K562 (cell line): Measurements from ENCODE around the gene DAP. TPM values are rescaled to one million over a fixed set of nuclear protein-coding genes. Genes with fewer than 3 reads are reported as not detected.

ENCODE experiments used
- ETV5 ChIP-seq: sonication (generic); formaldehyde crosslinking; IDR thresholded peaks from 2 replicates; pipeline ENCODE4 v1.4.0; 2020; ENCODE audit warnings: low read depth, mild to moderate bottlenecking, missing genetic modification reagents
- NONO ChIP-seq, 2 experiments: fragments of 200-400 bp in 1 of 2; fragments of 450-650 bp in 1 of 2; formaldehyde crosslinking in 1 of 2; IDR thresholded peaks; 2 replicates each; pipeline ENCODE4 v1.6.1; 2017; ENCODE audit warnings: low read depth in 2 of 2, mild to moderate bottlenecking in 2 of 2, moderate library complexity in 2 of 2, low read length in 1 of 2
- POLR2B ChIP-seq: fragments of 450-650 bp; IDR thresholded peaks from 2 replicates; pipeline ENCODE4 v1.6.1; 2018; ENCODE audit warnings: low read depth; ENCODE audit not compliant: partially characterized antibody
- POLR3A ChIP-seq: IDR thresholded peaks from 2 replicates; pipeline ENCODE4 v1.6.1; 2011; ENCODE audit warnings: borderline replicate concordance, mild to moderate bottlenecking, moderate library complexity; ENCODE audit not compliant: insufficient read length, insufficient read depth; ENCODE audit errors: extremely low read depth
- RB1 ChIP-seq: fragments of 450-650 bp; IDR thresholded peaks from 2 replicates; pipeline ENCODE4 v1.6.1; 2017; ENCODE audit warnings: low read depth, mild to moderate bottlenecking
- SIN3A ChIP-seq, 2 experiments: fragments of 150-350 bp in 1 of 2; IDR thresholded peaks; 2 replicates each; pipeline ENCODE4 v1.6.1; 2011 to 2016; ENCODE audit warnings: borderline replicate concordance in 2 of 2, low read depth in 2 of 2, low read length in 2 of 2, mild to moderate bottlenecking in 2 of 2, moderate library complexity in 2 of 2; ENCODE audit not compliant: control insufficient read depth in 1 of 2
- SP1 ChIP-seq: sonication (generic); formaldehyde crosslinking; IDR thresholded peaks from 2 replicates; pipeline ENCODE4 v1.8.1; 2022; ENCODE audit warnings: mild to moderate bottlenecking, missing genetic modification reagents
- ZEB2 ChIP-seq: fragments of 450-650 bp; IDR thresholded peaks from 2 replicates; pipeline ENCODE4 v1.6.1; 2016
- ZNF197 ChIP-seq: fragments of 200-800 bp; sonication (Bioruptor generic); IDR thresholded peaks from 2 replicates; pipeline ENCODE4 v1.6.1; 2016; ENCODE audit warnings: low read depth, missing genetic modification characterization, missing compliant biosample characterization
- polyA plus RNA-seq, 8 experiments: library from polyadenylated mRNA; depleted of rRNA in 4 of 8; stranded (reverse) in 5 of 8; unstranded in 3 of 8; fragments of >200 nt; fragmentation: Nextera tagmentation in 2 of 8; fragmentation: Illumina TruSeq in 1 of 8; extraction: Ambion mirVana in 2 of 8; extraction: Trizol in 1 of 8; gene quantifications; 2 replicates each; pipeline versions ENCODE4 v1.2.1 to v1.2.3, GENCODE V29; 2011 to 2014; ENCODE audit warnings: inconsistent platforms in 1 of 8, missing spikeins in 1 of 8
- total RNA-seq, 7 experiments: library from RNA; depleted of rRNA in 6 of 7; stranded (reverse); fragments of >200 nt in 6 of 7; fragmentation: Illumina TruSeq in 2 of 7; extraction: Trizol in 2 of 7; gene quantifications; 2 replicates each; pipeline versions ENCODE4 v1.2.1 to v1.2.3, GENCODE V29; 2011 to 2021; ENCODE audit warnings: low replicate concordance in 1 of 7
- TF ChIP-seq, protein P1 (sequence below): fragments of 150-350 bp; IDR thresholded peaks from 2 replicates; pipeline ENCODE4 v1.6.1; 2014; ENCODE audit warnings: low read depth, mild to moderate bottlenecking, low read length, borderline replicate concordance
- TF ChIP-seq, protein P2 (sequence below), 2 experiments: fragments of 450-650 bp; conservative IDR thresholded peaks; 2 replicates each; pipeline ENCODE4 v1.6.1; 2017; ENCODE audit warnings: mild to moderate bottlenecking in 2 of 2, moderate library complexity in 2 of 2
- TF ChIP-seq, protein P3 (sequence below): fragments of 250-450 bp; sonication (Bioruptor Pico); IDR thresholded peaks from 2 replicates; pipeline ENCODE4 v1.8.0; 2021; ENCODE audit warnings: mild to moderate bottlenecking, moderate library complexity
- TF ChIP-seq, protein P4 (sequence below): fragments of 450-650 bp; IDR thresholded peaks from 2 replicates; pipeline ENCODE4 v1.6.1; 2016; ENCODE audit warnings: missing biosample characterization, missing genetic modification characterization
- TF ChIP-seq, protein P5 (sequence below): sonication (generic); formaldehyde crosslinking; IDR thresholded peaks from 2 replicates; pipeline ENCODE4 v1.8.0; 2023; ENCODE audit warnings: mild to moderate bottlenecking, missing genetic modification reagents

Gene DAP
- total and polyA plus RNA-seq, 9 of the 15 experiments (the other 6 are each of a cell fraction or from before 2014, with no cell fraction given): 14.1 to 151 (median 34.5) TPM

DNA sequence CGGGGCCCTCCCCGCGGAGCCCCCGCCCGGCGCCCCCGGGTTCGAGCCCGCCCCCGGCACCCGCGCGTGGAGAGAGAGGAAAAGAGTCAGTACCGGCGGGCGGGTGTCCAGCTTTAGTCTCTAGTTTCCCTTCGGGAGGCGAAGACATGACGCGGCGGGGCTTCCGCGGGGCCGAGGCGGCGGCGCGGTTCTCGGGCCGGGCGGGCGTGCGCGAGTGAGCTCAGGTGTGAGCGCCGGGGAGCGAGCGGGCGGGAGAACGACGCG lies 181 bp downstream of the DAP start (continued):
- TF ChIP-seq, protein P1, sequence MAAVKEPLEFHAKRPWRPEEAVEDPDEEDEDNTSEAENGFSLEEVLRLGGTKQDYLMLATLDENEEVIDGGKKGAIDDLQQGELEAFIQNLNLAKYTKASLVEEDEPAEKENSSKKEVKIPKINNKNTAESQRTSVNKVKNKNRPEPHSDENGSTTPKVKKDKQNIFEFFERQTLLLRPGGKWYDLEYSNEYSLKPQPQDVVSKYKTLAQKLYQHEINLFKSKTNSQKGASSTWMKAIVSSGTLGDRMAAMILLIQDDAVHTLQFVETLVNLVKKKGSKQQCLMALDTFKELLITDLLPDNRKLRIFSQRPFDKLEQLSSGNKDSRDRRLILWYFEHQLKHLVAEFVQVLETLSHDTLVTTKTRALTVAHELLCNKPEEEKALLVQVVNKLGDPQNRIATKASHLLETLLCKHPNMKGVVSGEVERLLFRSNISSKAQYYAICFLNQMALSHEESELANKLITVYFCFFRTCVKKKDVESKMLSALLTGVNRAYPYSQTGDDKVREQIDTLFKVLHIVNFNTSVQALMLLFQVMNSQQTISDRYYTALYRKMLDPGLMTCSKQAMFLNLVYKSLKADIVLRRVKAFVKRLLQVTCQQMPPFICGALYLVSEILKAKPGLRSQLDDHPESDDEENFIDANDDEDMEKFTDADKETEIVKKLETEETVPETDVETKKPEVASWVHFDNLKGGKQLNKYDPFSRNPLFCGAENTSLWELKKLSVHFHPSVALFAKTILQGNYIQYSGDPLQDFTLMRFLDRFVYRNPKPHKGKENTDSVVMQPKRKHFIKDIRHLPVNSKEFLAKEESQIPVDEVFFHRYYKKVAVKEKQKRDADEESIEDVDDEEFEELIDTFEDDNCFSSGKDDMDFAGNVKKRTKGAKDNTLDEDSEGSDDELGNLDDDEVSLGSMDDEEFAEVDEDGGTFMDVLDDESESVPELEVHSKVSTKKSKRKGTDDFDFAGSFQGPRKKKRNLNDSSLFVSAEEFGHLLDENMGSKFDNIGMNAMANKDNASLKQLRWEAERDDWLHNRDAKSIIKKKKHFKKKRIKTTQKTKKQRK: no peak
- TF ChIP-seq SIN3A (IDR thresholded peaks at IDR 0.05; ENCODE audit: borderline replicate concordance in 2 of 2, control insufficient read depth in 1 of 2, low read depth in 2 of 2, low read length in 2 of 2) (no peak), NONO (IDR thresholded peaks at IDR 0.05; ENCODE audit: low read depth in 2 of 2, low read length in 1 of 2) (no peak; a peak in 1 of 4 replicates), POLR2B (no peak), ZNF197 (no peak), ETV5 (no peak), RB1 (0 out of 2 replicates have a peak, but pooled peaks have one; percentile 87), SP1 (no peak), POLR3A (no peak), ZEB2 (no peak)
- TF ChIP-seq, protein P2, sequence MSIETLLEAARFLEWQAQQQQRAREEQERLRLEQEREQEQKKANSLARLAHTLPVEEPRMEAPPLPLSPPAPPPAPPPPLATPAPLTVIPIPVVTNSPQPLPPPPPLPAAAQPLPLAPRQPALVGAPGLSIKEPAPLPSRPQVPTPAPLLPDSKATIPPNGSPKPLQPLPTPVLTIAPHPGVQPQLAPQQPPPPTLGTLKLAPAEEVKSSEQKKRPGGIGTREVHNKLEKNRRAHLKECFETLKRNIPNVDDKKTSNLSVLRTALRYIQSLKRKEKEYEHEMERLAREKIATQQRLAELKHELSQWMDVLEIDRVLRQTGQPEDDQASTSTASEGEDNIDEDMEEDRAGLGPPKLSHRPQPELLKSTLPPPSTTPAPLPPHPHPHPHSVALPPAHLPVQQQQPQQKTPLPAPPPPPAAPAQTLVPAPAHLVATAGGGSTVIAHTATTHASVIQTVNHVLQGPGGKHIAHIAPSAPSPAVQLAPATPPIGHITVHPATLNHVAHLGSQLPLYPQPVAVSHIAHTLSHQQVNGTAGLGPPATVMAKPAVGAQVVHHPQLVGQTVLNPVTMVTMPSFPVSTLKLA (conservative IDR thresholded peaks at IDR 0.05): no peak
- TF ChIP-seq, protein P3, sequence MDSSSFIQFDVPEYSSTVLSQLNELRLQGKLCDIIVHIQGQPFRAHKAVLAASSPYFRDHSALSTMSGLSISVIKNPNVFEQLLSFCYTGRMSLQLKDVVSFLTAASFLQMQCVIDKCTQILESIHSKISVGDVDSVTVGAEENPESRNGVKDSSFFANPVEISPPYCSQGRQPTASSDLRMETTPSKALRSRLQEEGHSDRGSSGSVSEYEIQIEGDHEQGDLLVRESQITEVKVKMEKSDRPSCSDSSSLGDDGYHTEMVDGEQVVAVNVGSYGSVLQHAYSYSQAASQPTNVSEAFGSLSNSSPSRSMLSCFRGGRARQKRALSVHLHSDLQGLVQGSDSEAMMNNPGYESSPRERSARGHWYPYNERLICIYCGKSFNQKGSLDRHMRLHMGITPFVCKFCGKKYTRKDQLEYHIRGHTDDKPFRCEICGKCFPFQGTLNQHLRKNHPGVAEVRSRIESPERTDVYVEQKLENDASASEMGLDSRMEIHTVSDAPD (CRISPR knock-in tag): no peak
- TF ChIP-seq, protein P4, sequence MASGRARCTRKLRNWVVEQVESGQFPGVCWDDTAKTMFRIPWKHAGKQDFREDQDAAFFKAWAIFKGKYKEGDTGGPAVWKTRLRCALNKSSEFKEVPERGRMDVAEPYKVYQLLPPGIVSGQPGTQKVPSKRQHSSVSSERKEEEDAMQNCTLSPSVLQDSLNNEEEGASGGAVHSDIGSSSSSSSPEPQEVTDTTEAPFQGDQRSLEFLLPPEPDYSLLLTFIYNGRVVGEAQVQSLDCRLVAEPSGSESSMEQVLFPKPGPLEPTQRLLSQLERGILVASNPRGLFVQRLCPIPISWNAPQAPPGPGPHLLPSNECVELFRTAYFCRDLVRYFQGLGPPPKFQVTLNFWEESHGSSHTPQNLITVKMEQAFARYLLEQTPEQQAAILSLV (tag): no peak
- TF ChIP-seq, protein P5, sequence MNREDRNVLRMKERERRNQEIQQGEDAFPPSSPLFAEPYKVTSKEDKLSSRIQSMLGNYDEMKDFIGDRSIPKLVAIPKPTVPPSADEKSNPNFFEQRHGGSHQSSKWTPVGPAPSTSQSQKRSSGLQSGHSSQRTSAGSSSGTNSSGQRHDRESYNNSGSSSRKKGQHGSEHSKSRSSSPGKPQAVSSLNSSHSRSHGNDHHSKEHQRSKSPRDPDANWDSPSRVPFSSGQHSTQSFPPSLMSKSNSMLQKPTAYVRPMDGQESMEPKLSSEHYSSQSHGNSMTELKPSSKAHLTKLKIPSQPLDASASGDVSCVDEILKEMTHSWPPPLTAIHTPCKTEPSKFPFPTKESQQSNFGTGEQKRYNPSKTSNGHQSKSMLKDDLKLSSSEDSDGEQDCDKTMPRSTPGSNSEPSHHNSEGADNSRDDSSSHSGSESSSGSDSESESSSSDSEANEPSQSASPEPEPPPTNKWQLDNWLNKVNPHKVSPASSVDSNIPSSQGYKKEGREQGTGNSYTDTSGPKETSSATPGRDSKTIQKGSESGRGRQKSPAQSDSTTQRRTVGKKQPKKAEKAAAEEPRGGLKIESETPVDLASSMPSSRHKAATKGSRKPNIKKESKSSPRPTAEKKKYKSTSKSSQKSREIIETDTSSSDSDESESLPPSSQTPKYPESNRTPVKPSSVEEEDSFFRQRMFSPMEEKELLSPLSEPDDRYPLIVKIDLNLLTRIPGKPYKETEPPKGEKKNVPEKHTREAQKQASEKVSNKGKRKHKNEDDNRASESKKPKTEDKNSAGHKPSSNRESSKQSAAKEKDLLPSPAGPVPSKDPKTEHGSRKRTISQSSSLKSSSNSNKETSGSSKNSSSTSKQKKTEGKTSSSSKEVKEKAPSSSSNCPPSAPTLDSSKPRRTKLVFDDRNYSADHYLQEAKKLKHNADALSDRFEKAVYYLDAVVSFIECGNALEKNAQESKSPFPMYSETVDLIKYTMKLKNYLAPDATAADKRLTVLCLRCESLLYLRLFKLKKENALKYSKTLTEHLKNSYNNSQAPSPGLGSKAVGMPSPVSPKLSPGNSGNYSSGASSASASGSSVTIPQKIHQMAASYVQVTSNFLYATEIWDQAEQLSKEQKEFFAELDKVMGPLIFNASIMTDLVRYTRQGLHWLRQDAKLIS (CRISPR knock-in tag): 0 out of 2 replicates have a peak, but pooled peaks have one; percentile 33
